Stimulated activated CD4-positive, alpha-beta T cell treated with anti-CD3 and anti-CD28 coated beads, Interleukin-4, amount 100 ng/mL, for 24 hours (primary cell): ENCODE data around the gene SLC6A19.

Experiments used
- DNase-seq: peaks from one replicate; pipeline ENCODE4 v3.0.0-alpha.2; 2020

The SLC6A19 gene

DNA sequence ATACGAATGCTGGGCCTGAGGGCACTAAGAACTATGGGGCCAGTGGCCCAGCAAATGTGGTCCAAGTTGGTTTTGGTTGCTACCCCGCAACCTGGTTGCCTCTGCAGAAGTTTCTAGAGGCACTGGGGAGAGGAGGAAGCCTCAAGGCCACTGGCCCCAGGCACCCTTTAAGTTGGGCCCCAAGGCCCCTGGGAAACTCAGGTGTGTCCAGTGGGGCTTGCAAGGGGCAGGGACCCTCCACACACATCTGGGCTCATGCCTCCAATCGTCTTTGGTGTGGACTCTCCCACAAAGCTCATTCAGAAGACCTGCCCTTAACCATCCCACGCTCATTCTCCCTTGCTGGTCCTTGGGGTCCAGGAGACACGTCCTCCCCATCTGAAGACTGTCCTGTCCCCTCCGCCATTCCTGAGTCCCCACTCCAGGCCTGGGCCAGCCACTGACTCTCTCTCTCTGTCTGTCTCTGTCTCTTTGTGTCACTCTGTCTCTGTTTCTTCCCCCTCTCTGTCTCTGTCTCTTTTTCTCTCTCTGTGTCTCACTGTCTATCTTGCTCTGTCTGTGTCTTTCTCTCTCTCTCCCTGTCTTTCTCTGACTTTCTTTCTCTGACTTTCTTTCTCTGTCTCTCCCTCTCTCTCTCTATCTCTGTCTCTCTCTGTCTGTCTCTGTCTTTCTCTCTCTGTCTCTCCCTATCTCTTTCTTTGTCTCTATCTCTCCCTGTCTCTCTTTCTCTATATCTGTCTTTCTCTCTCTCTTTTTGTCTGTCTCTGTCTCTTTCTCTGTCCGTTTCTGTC, 3.3 kb upstream of the SLC6A19 start:
- no peak for DNase-seq

DNA sequence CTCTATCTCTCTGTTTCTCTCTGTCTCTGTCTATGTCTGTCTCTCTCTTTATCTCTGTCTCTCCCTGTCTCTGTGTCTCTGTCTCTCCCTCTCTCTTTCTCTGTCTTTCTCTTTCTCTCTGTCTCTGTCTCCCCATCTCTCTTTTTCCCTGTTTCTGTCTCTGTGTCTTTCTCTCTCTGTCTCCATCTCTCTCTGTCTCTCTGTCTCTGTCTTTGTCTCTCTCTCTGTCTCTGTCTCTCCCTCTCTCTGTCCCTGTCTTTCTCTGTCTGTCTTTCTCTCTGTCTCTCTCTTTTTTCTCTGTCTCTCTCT, 2.1 kb upstream of the SLC6A19 start:
- no peak for DNase-seq

DNA sequence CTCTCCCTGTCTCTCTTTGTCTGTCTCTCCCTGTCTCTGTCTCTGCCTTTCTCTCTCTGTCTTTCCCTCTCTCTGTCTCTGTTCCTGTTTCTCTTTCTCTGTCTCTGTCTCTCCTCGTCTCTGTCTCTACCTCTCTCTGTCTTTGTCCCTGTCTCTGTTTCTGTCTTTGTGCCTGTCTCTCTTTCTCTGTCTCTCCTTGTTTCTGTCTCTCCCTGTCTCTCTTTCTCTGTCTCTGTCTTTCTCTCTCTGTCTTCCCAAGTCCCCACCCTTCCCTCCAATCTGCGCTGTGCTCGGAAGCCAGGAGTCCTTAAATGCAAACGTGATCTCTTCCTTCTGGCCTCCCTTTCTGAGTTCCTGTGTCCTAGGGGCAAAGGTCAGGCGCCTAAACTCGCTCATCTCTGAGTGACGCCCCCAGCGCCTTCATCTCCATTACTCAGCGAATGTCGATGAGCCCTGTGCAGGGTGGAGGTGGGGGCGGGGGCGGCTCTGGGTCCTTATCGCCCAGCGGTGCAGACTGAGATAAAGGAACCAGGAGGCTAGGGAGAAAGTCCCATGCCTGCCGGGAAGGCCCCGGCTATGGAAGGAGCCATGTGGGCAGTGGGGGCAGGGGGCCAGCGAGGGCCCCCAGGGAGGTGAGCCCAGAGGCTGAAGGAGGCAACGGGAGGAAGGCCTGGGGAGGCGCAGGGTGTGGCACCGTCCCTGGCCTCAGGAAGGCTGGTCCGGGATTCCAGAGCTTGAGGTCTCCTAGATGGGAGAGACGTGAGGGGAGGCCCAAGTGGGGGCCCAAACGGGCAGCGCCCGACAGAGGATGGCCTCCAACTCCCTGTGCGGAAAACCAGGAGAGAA, 1.5 kb upstream of the SLC6A19 start:
- DNase-seq, result no peak

DNA sequence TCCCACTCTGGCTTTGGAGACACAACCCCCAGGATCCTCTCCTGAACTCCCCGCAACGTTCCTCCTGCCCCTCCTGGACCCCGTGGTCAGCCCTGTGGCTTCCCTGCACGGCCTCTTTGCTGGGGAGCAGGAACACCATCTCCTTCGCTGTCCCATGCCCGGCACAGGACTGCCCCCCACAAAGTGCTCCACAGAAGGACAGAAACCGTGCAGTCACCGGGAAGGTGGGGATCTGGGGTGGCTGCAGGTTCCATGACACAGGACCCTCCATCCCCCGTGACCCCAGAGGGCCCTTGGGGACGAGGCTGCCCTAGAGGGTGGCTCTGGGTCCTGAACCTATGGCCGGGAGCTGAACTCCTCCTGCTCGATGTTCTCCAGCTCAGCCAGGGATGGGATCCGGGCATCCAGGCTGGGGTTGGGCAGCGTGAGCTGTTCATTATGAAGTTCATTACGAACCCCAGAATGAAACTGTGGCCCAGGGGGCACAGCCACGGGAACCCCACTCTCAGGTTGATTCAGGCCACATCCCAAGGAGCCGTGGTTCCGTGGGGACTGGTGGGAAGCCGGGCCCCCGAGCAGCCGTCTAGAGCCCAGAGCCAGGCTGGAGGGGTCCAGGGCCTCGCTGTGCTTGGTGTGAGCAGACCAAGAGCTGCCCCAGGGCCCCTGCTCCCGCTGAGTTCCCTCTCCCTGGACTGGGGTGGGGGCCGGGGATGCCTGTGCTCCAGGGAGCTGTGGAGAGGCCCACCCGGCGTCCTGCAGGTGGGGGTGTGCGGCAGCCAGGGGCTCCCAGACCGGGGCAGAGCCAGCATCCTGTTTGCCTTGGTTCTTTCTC, 684 bp upstream of the SLC6A19 start:
- DNase-seq, result no peak

DNA sequence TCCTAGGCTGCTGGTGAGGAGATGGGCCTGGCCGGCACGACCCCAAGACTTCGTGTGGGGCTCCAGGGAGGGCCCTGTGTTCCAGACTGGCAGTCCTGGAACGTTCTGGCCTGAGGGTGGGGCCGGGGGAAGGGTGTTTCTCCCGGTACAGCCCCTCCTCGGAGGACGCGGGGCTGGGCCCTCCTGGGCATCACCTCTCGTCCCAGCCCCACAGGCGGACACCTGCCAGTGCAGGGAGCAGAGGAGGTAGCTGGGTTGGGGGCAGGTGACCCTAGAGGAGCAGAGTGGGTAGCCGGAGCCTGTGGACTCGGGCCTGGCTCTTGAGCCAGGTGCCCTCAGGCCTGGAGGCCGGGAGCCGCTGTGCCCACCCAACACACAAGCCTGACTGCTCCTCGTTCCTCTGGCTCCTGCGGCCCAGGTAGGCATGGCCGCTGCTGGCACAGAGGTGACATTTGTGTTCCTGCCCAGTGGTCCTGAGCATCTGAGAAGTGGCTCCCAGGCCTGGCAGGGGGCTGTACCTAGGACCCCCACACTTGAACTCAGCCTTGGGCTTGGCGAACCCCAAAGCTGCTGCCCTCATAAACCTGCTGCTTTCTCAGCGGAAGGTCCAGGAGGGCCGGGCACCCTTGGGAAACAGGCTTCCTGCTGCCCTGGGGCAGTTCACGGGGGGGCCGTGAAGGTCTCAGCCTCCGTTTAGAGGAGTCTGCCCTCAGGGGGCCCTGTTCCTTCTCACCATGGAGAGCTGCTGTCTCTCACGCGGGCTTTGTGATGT, 817 bp downstream of the SLC6A19 start:
- no peak for DNase-seq

DNA sequence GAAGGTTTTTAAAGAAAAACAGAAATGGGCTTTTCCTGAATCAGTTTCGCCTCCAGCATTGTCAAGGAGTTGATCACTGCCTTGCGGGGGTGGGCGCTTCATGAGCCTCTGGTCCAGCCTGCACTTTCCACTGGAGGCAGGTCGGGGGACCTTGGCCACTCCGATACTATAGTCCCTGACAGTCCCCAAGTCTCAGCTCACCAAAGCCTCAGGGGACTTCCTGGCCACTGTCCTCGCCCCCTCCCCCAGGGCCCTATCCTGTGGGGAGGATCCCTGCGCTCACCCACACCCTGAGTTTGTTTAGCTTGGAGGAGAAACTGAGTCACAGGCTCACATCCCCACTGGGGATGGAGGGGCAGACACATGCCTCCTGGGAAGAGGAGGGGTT, 1.4 kb downstream of the SLC6A19 start:
- DNase-seq, result no peak

DNA sequence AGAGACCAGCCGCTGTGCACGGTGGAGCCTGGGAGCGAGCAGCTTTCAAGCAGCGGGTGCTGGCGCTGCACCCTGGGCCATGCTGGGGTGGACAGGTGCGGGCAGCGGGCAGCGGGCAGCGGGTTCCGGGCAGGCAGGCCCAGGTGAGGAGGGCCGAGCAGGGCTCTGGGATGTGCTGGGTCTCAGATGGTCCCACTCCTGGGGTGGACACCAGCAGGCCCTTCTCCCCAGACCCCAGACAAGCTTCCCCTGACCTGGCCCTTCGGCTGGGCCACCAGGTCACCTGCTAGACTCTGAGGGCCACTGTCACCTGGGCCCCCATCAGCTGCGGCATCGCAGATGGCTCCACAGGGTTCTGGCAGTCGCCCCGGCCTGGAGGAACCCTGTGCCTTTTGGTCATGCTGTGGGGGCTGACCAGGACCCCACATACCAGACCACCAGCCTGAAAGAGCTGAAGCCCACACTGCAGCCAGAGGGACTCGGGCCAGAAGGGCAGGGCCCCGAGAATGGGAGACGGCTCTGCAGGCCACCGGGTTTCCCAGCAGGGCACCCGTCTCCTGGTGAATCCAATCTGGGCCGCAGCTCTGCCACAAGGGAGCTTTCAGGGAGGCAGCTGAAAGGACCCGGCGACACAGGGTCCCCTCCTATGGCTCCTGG, 2.0 kb downstream of the SLC6A19 start:
- no peak for DNase-seq

DNA sequence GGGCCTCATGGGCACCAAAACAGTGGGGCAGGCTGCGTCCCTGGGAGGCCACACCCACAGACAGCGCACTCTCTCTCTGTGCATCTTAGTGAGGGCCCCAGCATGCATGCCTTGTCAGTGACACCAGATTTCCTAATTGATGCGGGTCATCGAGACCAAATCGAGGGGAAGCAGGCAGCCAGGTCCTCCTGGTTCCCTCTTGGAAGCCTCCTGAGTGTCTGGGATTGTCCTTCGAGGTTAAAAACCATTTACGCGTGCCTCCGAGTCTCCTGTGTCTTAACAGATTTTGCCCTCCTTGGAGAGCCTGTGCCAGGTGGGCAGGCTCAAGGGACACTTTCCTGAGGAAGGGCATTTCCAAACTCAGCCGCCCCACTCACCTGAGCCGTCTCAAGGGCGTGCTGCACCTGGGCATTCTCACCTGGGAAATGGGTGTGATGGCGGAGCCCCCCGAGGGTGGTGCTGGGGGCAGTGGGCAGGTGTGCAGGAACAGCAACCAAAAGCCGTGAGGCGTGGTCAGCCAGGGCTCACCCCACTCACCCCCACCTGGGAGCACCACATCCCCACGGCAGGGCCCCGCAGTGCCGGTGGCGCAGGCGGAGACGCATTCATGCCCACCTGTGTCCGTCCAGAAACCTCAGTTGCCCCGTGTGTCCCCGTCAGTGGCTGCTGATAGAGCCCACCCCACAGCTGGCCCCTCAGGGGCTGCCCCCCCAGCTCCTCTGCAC, 2.7 kb downstream of the SLC6A19 start:
- no peak for DNase-seq

DNA sequence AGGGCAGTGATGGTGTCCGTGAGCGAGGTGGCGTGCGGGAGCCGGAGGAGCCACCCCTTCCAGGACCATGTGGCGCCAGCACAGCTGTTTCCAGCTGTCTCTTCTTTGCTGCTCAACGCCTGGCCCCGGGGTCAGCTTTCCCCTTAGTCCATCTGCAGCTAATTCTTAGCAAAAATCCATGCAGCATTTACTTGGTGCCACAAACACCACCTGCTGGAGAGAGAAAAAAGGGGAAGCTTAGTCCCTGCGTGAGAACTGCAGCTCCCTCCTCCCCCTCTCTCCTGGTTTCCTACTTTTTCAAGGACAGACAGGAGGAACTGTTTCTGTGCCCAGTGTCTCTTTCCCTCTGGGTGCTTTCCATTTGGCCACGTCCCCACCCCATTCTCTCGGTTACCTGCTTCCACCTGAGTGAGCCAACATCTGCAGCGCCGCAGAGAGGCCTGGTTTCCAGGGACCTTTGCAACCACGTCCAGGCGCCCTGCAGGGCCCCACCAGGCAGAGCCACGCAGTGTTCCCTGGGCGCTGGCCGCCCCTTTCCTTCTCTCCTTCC, 3.4 kb downstream of the SLC6A19 start:
- no peak for DNase-seq

DNA sequence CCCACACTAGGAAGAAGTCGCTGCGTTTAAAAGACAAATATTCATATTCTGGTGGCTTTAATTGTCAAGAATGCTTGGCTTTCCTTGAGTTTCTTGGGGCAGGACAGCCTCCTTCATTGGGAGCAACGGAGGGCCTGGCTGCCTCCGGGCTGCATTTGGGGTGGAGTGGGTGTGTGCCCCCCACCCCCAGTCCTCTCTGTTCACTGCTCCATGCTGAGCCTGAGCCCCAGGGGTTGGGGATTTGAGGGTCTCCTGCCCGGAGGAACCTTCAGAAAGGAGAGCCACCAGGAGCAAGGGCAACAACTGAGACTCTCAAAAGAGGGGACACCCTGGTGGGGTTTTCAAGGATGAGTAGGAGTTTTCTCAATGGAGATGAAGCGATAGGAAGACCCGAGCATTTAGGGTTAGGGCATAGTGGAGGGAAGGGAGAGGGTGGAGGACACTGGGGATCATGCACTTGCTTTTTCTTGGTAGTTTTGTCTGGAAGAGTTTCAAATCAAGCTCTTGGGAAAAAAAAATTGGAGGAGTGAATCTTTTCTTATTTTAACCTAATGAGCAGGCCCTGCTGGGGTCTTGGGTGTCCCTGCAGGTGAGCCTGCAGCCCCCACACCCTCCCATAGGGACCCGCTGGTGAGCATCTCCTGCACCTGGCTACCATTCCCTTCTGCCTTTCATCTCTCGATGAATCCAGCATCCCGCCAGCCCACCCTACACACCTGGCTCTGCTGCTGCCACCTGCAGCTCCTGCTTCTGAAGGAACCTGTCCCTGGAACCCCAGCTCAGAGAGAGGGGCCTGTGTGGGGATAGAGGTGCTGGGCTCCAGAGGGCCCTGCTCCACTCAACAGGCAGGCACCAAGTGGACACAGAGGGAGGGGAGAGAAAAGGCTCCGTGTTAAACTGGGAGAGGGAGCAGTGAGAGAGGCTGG, 4.1 kb downstream of the SLC6A19 start:
- DNase-seq, result no peak

DNA sequence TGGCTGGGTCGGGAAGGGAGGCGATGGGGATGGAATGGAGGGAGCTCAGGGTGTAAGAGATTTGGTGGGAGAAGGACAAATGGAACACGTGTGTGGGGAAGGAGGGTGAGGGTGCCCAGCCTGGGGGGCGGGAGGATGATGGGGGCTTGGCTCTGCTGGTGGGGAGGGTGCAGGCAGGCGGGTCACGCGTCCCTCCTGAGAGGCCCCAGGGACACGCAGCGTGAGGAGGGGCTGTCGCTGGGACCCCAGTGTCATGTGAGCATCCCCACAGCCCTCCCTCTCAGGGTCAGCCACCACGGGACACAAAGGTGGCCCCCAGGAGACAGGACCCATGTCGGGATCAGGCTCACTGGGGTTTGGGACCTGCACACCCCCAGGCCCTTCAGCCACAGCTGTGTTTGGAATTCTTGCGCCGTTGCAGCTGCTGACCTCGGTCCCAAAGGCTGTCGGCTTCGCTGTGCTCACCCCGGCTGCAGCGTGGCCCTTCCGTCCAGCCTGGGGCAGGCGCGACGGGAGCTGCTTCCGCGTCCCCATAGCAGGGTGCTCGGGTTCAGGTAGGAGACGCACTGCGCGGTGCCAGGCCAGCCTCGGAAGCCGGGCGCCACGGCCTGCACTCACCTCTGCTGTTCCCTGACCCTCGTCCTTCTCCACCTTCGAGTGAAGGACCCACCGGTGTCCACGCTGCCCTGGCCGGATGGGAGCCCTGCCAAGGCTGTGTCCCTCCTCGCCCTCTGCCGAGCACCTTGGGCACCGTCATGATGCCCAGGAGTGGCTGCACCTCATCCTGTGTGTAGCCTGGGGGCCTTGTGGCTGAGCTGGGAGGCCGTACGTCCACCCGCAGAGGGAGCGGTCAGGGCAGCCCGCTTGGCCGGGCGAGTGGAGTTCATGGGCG, 5.4 kb downstream of the SLC6A19 start:
- no peak for DNase-seq

DNA sequence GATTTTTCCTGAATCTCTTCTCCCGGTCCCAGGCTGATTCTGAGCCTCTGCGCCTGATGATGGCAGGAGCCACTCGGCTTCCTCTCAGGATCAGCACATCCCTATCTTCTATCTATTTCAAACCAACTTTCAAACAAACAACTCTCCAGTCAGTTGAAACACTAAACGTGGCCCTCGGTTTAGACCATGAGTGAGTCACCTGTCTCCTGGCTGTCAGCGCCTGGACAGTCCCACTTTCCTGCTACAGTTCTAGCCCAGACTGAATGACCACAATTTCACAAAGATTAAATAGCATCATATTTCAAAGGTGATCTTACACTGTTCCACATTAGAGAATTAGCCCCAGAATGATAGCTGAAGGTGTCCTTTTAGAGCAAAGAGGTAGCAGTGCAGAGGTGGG, 6.2 kb downstream of the SLC6A19 start:
- DNase-seq, result no peak

DNA sequence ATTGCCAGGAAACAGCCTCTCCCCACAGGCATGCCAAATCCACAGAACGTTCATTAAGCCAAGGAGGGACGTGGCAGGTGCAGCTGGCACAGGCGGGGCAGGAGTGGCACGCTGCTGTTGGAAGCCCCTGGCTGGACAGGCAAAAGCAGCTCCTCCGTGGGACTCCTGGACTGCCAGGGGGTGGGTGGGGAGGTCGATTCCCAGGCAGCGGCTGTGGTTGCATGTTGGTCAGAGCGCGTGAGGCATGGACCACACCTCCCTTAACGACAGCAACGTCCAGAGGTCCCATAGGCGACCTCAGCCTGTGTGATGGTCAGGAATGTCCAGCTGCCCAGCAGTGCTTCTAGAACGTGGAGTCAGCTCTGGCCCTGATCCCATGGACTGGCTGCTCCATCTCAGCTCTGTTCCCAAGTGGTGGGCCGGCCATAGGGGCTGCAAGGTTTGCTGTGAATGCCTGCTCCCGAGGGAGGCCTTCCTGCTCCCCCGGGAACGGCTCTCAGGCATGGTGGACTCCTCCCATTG, 6.9 kb downstream of the SLC6A19 start:
- DNase-seq, result no peak

DNA sequence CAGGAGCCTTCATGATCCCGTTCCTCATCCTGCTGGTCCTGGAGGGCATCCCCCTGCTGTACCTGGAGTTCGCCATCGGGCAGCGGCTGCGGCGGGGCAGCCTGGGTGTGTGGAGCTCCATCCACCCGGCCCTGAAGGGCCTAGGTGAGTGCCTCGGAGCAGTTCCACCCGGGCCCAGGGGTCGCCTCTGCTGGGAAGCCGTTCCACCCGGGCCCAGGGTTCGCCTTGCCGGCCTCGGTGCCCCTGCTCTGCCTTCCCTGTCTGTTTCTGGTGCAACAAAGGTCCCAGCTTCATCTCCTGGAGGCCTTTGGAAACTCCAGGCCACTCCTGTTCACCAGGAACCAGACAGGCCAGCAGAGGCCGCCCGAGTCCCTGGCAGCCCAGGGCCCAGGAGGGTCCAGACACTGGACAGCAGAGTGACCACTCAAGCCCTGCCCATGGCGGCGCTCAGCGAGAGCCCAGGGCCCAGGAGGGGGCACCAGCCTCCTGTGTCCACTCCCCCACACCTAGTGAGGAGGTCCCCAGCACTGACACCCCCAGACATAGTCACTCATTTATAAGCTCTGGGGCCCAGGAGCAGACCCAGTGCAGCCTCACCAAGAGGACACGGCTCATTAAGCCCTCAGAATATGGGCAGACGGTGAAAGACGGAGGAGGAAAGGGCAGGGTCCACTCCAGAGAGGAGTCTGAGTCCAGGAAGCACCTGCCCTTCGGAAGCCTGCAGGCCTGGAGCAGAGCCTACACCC, 7.5 kb downstream of the SLC6A19 start:
- DNase-seq, result no peak

DNA sequence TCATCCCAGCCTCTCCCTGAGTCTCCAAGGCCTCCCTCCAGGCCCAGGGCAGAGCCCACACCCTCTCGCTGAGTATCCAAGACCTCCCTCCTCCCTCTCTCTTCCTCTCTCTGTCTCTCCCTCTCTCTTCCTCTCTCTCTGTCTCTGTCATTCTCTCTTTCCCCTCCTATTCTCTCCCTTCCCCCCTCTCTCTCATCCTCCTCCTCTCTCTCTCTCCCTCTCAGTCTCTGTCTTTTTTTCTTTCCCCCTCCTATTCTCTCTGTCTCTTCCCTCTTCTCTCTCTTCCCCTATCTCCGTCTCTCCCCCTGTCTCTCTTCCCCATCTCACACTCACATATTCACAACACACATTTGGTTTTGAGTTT, 8.1 kb downstream of the SLC6A19 start:
- no peak for DNase-seq

DNA sequence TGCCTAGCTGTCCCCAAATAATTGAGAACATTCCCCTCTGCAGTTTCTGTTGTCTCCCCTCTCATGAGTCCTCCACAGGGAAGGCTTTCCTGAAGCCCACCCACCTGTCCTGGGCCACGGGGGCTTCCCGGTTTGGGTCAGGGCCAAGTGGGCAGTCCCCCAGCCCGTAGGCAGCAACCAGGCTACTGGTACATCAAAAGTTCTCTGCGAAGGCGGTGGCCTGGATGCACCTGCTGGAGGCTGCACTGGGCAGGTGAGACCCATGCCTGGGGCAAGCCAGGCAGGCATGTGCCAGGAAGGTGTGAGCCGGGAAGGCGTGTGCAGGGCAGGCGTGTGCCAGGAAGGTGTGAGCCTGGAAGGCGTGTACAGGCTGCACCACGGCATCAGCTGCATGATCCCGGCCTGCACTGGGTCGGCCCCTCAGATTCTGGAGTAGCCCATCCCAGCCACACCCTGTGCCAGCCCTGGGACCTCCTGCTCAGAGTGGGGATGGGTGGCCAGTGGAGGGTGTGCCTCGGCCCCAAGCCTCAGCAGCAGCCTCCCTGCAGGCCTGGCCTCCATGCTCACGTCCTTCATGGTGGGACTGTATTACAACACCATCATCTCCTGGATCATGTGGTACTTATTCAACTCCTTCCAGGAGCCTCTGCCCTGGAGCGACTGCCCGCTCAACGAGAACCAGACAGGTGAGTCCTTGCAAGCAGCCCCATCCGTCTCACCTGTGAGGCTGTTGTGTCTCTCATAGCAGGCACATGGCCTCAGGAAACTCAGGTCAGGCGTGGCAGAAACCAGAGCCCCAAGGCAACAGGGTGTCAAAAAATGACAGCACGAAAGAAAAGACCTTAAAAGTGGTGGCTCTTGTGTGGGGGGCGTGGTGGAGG, 8.7 kb downstream of the SLC6A19 start:
- DNase-seq, result no peak

DNA sequence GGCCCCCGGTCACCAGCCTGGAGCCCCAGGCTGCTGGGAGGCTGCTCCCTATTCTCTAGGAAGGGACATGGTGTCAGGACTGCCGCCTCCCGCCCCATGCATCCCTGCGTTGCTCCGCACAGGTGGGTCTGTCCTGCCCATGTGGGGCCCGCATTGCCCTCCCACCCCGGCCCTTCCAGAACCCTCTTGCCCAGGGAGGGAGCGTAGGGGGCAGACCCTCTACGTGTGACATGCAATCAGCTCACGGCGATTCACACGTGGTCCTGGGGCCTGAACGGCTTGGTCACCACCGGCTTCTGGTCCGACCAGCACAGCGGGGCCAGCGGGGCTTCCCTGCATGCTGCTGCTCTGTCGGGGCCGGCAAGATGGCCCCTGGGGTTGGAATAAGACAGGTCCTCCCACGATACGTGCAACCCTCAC, 9.4 kb downstream of the SLC6A19 start:
- no peak for DNase-seq
